ENCODE data around the gene PPP1R13B.
"Not testable (repeated sequence)": the region's sequence is repeated elsewhere in the genome, so short reads cannot be mapped to it uniquely, and the experiment has no call there.

Gene PPP1R13B

GRCh38 chr14:103695296-103696069, 151.9 kb downstream of the PPP1R13B start:
- DNase-seq: no peak

- DNase-seq: no peak
Measured at GRCh38 chr14:103694572-103695026, 152.8 kb downstream of the PPP1R13B start.

- DNase-seq: no peak
Measured at GRCh38 chr14:103693515-103693914, 153.9 kb downstream of the PPP1R13B start.

GRCh38 chr14:103692871-103693270, 154.5 kb downstream of the PPP1R13B start:
- DNase-seq: no peak

- DNase-seq: no peak
Measured at GRCh38 chr14:103692159-103692558, 155.2 kb downstream of the PPP1R13B start.

GRCh38 chr14:103691655-103692054, 155.7 kb downstream of the PPP1R13B start:
- not testable (repeated sequence) for DNase-seq

GRCh38 chr14:103690332-103690731, 157.0 kb downstream of the PPP1R13B start:
- no peak for DNase-seq

GRCh38 chr14:103688906-103689902, 158.2 kb downstream of the PPP1R13B start:
- DNase-seq: no peak

GRCh38 chr14:103688441-103688840, 158.9 kb downstream of the PPP1R13B start:
- DNase-seq: no peak

- DNase-seq: no peak
Measured at GRCh38 chr14:103687712-103688111, 159.7 kb downstream of the PPP1R13B start.

- DNase-seq: no peak
Measured at GRCh38 chr14:103686831-103687485, 160.4 kb downstream of the PPP1R13B start.

- DNase-seq: no peak
Measured at GRCh38 chr14:103685276-103686211, 161.8 kb downstream of the PPP1R13B start.

GRCh38 chr14:103684871-103685270, 162.5 kb downstream of the PPP1R13B start:
- no peak for DNase-seq

- no peak for DNase-seq
Measured at GRCh38 chr14:103684471-103684870, 162.9 kb downstream of the PPP1R13B start.

Data from cortex of kidney (tissue), 1 donor.